Measurements from ENCODE around the gene FGFR2. TPM values are rescaled to one million over a fixed set of nuclear protein-coding genes. Genes with fewer than 3 reads are reported as not detected.

The FGFR2 gene
- total and polyA plus RNA-seq, 4 donors = 11.4 to 69.9 (median 31.9) TPM

- DNase-seq (ENCODE audit: low spot score) = no peak
- no peaks in the 10 kb centered on the region for H3K4me1 ChIP-seq (ENCODE audit: control insufficient read depth in 4 of 4, insufficient read depth in 4 of 4, low read length in 3 of 4)
- WGBS = 74% methylated on average over 1 of the region's 1 CpG
- no peaks in the 10 kb centered on the region for H3K27me3 ChIP-seq (ENCODE audit: control insufficient read depth in 4 of 4, insufficient read depth in 4 of 4, low read length in 3 of 4)
- H3K9me3 ChIP-seq (ENCODE audit: control insufficient read depth in 4 of 4, low read length in 3 of 4) = no peaks in the 10 kb centered on the region
- H3K27ac ChIP-seq (ENCODE audit: low read depth in 1 of 2, low read length in 2 of 2) = no peak overlapping the region
- H3K9ac ChIP-seq (ENCODE audit: low read depth in 1 of 2, low read length in 2 of 2) = no peak overlapping the region
- H3K36me3 ChIP-seq (ENCODE audit: control insufficient read depth in 4 of 4, insufficient read depth in 3 of 4, low read depth in 1 of 4, low read length in 3 of 4) = no peaks in the 10 kb centered on the region
- H3K4me3 ChIP-seq (ENCODE audit: low read depth in 1 of 3, low read length in 3 of 3) = no peak overlapping the region
- TF ChIP-seq EGR1 (IDR thresholded peaks at IDR 0.05; ENCODE audit: low read depth in 2 of 2) (no peak), HNF4A (conservative IDR thresholded peaks at IDR 0.05) (no peak), MAX (IDR thresholded peaks at IDR 0.05) (no peak), FOXA1 (IDR thresholded peaks at IDR 0.05) (no peak), ZBTB33 (IDR thresholded peaks at IDR 0.05) (no peak), TAF1 (conservative IDR thresholded peaks at IDR 0.05) (no peak), RXRA (IDR thresholded peaks at IDR 0.05) (no peak), RAD21 (IDR thresholded peaks at IDR 0.05) (no peak), JUND (IDR thresholded peaks at IDR 0.05) (no peak), YY1 (IDR thresholded peaks at IDR 0.05) (no peak)
These were observed 169.4 kb downstream of the FGFR2 start for GRCh38 chr10:121428867-121429266.

Measured in liver (tissue), 9 donors.